ENCODE results near the gene FIBCD1. TPM values are rescaled to one million over a fixed set of nuclear protein-coding genes. Genes with fewer than 3 reads are reported as not detected.

FIBCD1 gene
- 0.86 and 1.3 TPM in 2 replicates for polyA plus RNA-seq (2012; rRNA removed)
- polyA plus RNA-seq (2012; cell fraction: cytosol; rRNA removed), result 0.13 and 0.33 TPM in 2 replicates
- polyA plus RNA-seq (2012; cell fraction: nucleus; rRNA removed), result 1.2 and 1.3 TPM in 2 replicates

DNA sequence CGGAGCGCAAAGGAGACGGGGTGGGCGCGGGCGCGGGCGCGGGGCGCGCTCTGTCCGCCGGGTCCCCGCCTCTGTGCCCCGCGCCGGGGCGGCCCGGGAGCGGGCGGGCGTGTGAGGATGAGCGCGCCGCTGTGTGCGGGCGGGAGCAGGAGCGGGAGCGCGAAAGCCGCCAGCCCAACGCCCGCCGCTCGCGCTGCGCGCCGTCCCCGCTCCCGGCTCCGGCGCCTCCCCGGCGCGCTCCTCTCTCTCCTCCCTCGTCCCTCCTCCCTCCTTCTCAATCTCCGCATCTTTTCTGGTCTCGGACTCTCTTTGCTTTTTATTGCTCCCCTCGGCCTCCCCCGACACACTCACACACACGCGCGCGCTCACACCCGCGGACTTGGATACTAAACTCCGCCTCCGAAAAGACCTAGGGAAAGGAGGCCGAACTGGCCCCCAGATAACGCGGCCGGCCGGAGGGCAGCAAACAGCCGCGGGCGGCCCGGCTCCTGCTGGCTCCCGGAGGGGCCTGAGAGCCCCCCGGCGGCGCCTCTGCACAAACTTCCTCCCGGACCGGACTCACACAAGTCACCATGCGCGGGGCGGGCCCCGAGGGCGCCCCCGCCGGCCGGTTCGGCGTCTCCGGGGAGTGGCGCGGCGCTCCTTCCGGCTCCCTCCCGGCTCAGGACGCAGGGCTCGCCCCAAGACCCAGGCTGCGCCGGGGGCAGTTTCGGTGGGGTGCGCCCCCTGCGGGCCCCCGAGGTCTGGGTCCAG is at the start of gene FIBCD1:
Gene FIBCD1 (minus strand): TSS at position 596 of the 753 bp plus-strand sequence. CDS start 640 bp downstream, outside the sequence.
- 2% methylated on average over 41 of the region's 98 CpGs for WGBS (ENCODE audit: low lambda C conversion rate)

More for the DNA sequence above, at the start of gene FIBCD1:
- no peaks in the 10 kb centered on the region for H3K36me3 ChIP-seq (replicated peaks in 1 of 2; ENCODE audit: control insufficient read depth in 1 of 2, insufficient read depth in 2 of 2, low read length in 1 of 2)
- peaks cover 16% of the 10 kb centered on the region for H3F3A ChIP-seq (replicated peaks; ENCODE audit: insufficient read depth)
- TF ChIP-seq, protein P1, sequence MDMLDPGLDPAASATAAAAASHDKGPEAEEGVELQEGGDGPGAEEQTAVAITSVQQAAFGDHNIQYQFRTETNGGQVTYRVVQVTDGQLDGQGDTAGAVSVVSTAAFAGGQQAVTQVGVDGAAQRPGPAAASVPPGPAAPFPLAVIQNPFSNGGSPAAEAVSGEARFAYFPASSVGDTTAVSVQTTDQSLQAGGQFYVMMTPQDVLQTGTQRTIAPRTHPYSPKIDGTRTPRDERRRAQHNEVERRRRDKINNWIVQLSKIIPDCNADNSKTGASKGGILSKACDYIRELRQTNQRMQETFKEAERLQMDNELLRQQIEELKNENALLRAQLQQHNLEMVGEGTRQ (IDR thresholded peaks at IDR 0.05; ENCODE audit: borderline replicate concordance, low read depth, low read length), result no peak
- TF ChIP-seq USF1 (IDR thresholded peaks at IDR 0.05; ENCODE audit: borderline replicate concordance, low read depth) (no peak), NFIC (IDR thresholded peaks at IDR 0.05; ENCODE audit: borderline replicate concordance) (no peak), TCF12 (IDR thresholded peaks at IDR 0.05) (no peak), TAF1 (IDR thresholded peaks at IDR 0.05; ENCODE audit: borderline replicate concordance, low read depth, low read length) (no peak), PBX3 (IDR thresholded peaks at IDR 0.05) (no peak)
- TF ChIP-seq, protein P2, sequence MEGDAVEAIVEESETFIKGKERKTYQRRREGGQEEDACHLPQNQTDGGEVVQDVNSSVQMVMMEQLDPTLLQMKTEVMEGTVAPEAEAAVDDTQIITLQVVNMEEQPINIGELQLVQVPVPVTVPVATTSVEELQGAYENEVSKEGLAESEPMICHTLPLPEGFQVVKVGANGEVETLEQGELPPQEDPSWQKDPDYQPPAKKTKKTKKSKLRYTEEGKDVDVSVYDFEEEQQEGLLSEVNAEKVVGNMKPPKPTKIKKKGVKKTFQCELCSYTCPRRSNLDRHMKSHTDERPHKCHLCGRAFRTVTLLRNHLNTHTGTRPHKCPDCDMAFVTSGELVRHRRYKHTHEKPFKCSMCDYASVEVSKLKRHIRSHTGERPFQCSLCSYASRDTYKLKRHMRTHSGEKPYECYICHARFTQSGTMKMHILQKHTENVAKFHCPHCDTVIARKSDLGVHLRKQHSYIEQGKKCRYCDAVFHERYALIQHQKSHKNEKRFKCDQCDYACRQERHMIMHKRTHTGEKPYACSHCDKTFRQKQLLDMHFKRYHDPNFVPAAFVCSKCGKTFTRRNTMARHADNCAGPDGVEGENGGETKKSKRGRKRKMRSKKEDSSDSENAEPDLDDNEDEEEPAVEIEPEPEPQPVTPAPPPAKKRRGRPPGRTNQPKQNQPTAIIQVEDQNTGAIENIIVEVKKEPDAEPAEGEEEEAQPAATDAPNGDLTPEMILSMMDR (IDR thresholded peaks at IDR 0.05), result peak; percentile 38
- peak within 1 kb of the TSS; percentile 43 to 67 for H3K4me3 ChIP-seq (ENCODE audit: low read depth in 2 of 2, low read length in 1 of 2)
- H3K27me3 ChIP-seq (ENCODE audit: insufficient read depth), result peaks cover 44% of the 10 kb centered on the region
- no peaks in the 10 kb centered on the region for H3K79me2 ChIP-seq (ENCODE audit: insufficient read depth)
- peak; percentile 75 for DNase-seq
- CTCF ChIA-PET, result interaction anchor here (0.7 to 1.5 kb wide), 7 partner anchors 11 to 238 kb away, joined by 3 to 11 read pairs (median 3); no protein-coding TSS in a partner anchor
- peak within 1 kb of the TSS; percentile 84; the same call in 1 of the 2 replicates for H2AFZ ChIP-seq (ENCODE audit: low read depth)
- H3K27ac ChIP-seq (ENCODE audit: low read depth in 2 of 2, low read length in 1 of 2), result no peak within 1 kb of the TSS
- 0 out of 2 replicates have a peak, but pooled peaks cover 6% of the 10 kb centered on the region for H4K20me1 ChIP-seq (ENCODE audit: insufficient read depth)
- peak within 1 kb of the TSS; percentile 88 for H3K4me2 ChIP-seq
- H3K9ac ChIP-seq, result no peak within 1 kb of the TSS
- no peaks in the 10 kb centered on the region for H3K9me2 ChIP-seq
- no peaks in the 10 kb centered on the region for H3K9me3 ChIP-seq
- POLR2A ChIA-PET, result no interaction called here
- peaks cover 0 to 10% of the 10 kb centered on the region in 2 experiments; a peak in 1 of 4 replicates for H3K4me1 ChIP-seq (ENCODE audit: control insufficient read depth in 1 of 2, insufficient read depth in 2 of 2, low read depth in 1 of 2, low read length in 1 of 2)
